Retinal pigment epithelial cell (primary cell): ENCODE measurements around the gene PPP1CC.

ENCODE experiments used
- DNase-seq: peaks from one replicate; pipeline ENCODE4 v3.0.0-alpha.2; 2010; ENCODE audit warnings: low read depth
- H3K4me3 ChIP-seq: 2 replicates; pipeline ENCODE4 v1.5.1; 2011; ENCODE audit warnings: mild to moderate bottlenecking, low read length, control low read depth, moderate library complexity
- TF ChIP-seq, protein P1 (sequence below): conservative IDR thresholded peaks from 2 replicates; pipeline ENCODE4 v1.5.1; 2011; ENCODE audit warnings: low read depth, low read length, control low read depth, inconsistent platforms

The PPP1CC gene

DNA sequence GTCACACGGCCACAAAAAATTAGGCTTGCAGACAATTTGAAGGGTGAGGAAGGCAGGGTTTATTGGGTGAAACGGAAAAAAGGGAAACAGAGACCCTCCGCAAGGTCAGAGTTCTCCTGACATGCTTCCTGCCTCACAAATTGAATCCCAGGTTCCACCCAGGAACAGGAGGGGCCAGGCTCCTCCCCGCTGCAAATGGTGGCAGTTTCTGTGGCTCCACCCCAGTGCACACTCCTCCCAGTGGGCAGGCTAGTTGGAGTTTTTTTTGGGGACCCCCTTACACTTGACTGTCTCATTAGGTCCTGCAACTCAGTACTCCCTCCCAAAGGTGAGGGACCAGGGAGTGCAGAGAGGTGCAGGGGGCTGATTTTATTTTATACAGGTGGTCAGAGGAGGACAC is 39.4 kb upstream of the PPP1CC start:
- H3K4me3 ChIP-seq: no peak overlapping the region
- TF ChIP-seq, protein P1, sequence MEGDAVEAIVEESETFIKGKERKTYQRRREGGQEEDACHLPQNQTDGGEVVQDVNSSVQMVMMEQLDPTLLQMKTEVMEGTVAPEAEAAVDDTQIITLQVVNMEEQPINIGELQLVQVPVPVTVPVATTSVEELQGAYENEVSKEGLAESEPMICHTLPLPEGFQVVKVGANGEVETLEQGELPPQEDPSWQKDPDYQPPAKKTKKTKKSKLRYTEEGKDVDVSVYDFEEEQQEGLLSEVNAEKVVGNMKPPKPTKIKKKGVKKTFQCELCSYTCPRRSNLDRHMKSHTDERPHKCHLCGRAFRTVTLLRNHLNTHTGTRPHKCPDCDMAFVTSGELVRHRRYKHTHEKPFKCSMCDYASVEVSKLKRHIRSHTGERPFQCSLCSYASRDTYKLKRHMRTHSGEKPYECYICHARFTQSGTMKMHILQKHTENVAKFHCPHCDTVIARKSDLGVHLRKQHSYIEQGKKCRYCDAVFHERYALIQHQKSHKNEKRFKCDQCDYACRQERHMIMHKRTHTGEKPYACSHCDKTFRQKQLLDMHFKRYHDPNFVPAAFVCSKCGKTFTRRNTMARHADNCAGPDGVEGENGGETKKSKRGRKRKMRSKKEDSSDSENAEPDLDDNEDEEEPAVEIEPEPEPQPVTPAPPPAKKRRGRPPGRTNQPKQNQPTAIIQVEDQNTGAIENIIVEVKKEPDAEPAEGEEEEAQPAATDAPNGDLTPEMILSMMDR: no peak
- DNase-seq: no peak

DNA sequence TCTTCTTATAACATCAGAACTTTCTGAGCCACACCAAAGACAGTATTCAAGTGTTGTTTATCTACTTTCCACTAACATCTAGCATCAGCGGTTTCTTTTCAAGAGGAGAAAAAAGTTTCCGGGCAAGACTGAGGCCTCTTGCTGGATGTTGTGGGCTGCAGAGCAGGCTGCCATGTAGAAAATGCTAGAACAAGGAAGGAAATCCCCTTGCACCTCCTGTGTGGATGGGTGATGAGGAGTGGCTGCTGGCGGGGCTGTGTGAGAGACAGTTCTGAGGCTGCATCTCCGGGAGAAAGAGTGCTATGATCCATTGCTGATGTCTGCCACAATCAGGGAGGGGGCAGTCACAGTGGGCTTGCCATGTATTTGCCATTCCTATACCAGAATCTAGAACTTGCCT is 37.8 kb upstream of the PPP1CC start:
- H3K4me3 ChIP-seq: no peak overlapping the region
- TF ChIP-seq, protein P1: no peak
- DNase-seq: no peak

DNA sequence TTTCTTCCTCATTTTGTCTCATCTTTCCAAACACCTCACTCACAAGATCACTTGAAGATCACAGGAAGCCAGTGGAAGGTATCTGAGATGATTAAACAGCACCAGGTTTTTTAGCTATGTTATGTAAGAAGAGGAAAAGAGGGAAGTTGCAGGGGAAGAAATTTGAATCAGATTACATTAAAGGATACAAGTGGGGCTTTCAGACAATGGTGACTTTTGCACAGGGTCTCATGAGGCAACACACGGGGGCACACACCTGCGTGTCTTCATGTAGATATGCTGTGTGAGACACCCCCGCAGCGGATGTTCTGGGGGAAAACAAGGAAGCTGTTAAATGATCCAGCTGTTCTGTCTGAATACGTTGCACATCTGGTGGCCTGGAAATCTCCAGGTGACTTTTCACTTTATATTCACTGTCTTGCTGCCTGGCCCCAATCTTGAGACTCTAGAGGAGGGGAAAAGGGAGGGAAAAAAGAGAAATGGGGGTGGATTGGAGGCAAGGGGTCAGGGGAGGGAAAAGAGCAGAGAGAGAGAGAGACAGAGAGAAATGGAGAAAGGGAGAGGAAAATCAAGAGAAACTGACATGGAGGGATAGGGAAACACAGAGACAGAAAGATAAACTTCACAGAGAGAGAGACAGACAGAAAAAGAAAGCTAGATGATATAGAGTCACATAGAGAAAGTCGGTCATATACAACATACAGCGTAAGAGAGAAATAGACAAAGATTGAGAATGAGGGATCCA is 36.3 kb upstream of the PPP1CC start:
- TF ChIP-seq, protein P1: no peak
- no peak overlapping the region for H3K4me3 ChIP-seq
- DNase-seq: no peak

DNA sequence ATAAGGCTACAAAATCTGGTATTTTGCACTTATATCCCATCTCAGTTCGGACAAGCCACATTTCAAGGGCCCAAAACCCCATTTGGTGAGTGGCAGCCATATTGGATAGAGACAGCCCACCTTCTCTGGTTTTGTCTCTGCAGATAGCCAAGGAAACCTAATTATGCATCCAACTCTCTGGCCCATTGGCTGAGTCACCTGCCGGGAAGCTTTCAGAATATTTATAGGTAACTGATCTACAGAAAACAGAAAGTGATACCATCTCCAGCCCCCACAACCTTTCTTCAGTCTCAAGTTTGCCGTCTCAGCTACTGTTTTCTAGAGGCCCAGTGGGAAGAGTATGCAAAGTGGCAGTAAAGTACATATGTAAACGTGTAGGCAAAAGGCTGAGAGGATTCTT is 33.7 kb upstream of the PPP1CC start:
- no peak overlapping the region for H3K4me3 ChIP-seq
- DNase-seq: no peak
- TF ChIP-seq, protein P1: no peak

DNA sequence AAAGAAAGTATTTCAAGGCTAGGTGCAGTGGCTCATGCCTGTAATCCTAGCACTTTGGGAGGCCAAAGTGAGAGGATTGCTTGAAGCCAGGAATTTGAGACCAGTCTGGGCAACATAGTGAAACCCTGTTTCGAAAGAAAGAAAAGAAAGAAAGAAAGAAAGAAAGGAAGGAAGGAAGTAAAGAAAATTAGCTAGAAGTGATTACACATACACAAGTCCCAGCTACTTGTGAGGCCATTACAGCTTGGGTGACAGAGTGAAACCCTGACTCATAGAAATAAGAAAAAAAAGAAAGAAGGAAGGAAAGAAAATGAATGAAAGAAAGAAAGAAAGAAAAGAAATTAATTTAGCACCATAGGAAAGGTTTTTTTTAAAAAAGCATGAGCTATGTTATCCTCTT is 33.3 kb upstream of the PPP1CC start:
- H3K4me3 ChIP-seq: no peak overlapping the region
- DNase-seq: no peak
- TF ChIP-seq, protein P1: no peak

DNA sequence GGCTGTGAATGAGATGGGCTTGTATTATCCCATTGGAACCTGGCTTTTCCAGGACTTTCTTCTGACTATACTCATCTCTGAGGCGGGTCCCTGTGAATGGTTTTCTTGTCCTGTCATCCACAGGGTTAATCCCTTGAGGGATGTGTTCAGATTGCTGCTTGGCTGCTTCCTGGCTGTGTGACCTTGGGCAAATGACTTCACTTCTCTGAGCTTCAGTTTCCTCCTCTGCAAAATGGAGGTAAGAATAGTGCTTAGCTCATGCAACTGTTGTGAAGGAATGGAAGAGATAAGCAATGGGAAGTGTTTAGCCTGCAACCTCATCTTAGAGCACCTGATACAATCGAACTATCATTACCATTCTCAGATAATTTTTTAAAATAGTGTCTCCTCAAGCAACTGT is 32.1 kb upstream of the PPP1CC start:
- TF ChIP-seq, protein P1: no peak
- no peak overlapping the region for H3K4me3 ChIP-seq
- no peak for DNase-seq

DNA sequence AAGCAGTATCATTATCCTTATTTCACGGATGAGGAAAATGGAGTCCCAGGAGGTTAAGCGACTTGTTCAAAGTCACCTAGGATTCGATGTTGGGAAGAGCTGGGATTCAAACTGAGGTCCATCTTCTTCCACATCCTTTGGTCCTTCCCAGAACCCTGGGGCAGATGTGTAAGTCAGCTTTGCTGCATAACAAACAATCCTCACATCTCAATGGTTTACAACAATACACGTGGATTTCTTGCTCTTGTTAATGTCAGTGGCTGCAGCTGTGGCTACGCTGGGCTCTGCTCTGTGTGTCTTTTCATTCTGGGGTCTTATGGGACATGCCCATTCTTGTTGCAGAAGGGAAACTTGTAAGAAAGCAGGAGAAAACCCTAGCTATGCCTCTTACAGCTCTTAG is 26.3 kb upstream of the PPP1CC start:
- no peak overlapping the region for H3K4me3 ChIP-seq
- no peak for DNase-seq
- TF ChIP-seq, protein P1: no peak
